ENCODE data around the gene BBOX1.

BBOX1 gene

GRCh38 chr11:27057091-27057780 is 16.6 kb downstream of the BBOX1 start:
- no peaks in the 10 kb centered on the region for H3K79me2 ChIP-seq (ENCODE audit: insufficient read depth, low read length)
- no peak for TF ChIP-seq EZH2 (IDR thresholded peaks at IDR 0.05; ENCODE audit: borderline replicate concordance, low read length)
- no peak for TF ChIP-seq CTCF (IDR thresholded peaks at IDR 0.05; ENCODE audit: low read length)

GRCh38 chr11:27058456-27058855 is 17.8 kb downstream of the BBOX1 start:
- no peak overlapping the region for H2AFZ ChIP-seq (ENCODE audit: low read length)
- H3K9ac ChIP-seq (ENCODE audit: low read length), result no peak overlapping the region
- no peaks in the 10 kb centered on the region for H4K20me1 ChIP-seq (ENCODE audit: insufficient read depth, low read length)
- H3K9me3 ChIP-seq (ENCODE audit: low read length), result no peaks in the 10 kb centered on the region
- no peaks in the 10 kb centered on the region for H3F3A ChIP-seq (ENCODE audit: insufficient read depth, low read length)
- H3K4me3 ChIP-seq (ENCODE audit: low read depth, low read length, poor library complexity, severe bottlenecking), result no peak overlapping the region
- H3K27me3 ChIP-seq (ENCODE audit: insufficient read depth, low read length), result no peaks in the 10 kb centered on the region
- no peaks in the 10 kb centered on the region for H3K9me2 ChIP-seq (ENCODE audit: low read depth, low read length)
- no peak overlapping the region for H3K4me2 ChIP-seq (ENCODE audit: low read length)
- peaks cover 65% of the 10 kb centered on the region for H3K36me3 ChIP-seq (ENCODE audit: insufficient read depth, low read length)
- TF ChIP-seq EZH2 (IDR thresholded peaks at IDR 0.05; ENCODE audit: borderline replicate concordance, low read length), result no peak
- H3K27ac ChIP-seq (ENCODE audit: low read depth, low read length, poor library complexity, severe bottlenecking), result peak overlapping the region; percentile 69
- H3K4me1 ChIP-seq (ENCODE audit: insufficient read depth, low read length, severe bottlenecking), result peaks cover 76% of the 10 kb centered on the region
- no peaks in the 10 kb centered on the region for H3K79me2 ChIP-seq (ENCODE audit: insufficient read depth, low read length)

More at GRCh38 chr11:27057091-27057780, 16.6 kb downstream of the BBOX1 start:
- no peaks in the 10 kb centered on the region for H3F3A ChIP-seq (ENCODE audit: insufficient read depth, low read length)
- H3K9me2 ChIP-seq (ENCODE audit: low read depth, low read length), result no peaks in the 10 kb centered on the region
- no peaks in the 10 kb centered on the region for H3K27me3 ChIP-seq (ENCODE audit: insufficient read depth, low read length)
- peak overlapping the region; percentile 4; the same call in 1 of the 2 replicates for H3K4me2 ChIP-seq (ENCODE audit: low read length)
- H2AFZ ChIP-seq (ENCODE audit: low read length), result no peak overlapping the region
- H3K4me1 ChIP-seq (ENCODE audit: insufficient read depth, low read length, severe bottlenecking), result peaks cover 76% of the 10 kb centered on the region
- no peaks in the 10 kb centered on the region for H3K9me3 ChIP-seq (ENCODE audit: low read length)
- peaks cover 65% of the 10 kb centered on the region for H3K36me3 ChIP-seq (ENCODE audit: insufficient read depth, low read length)
- peak overlapping the region; percentile 23 for H3K4me3 ChIP-seq (ENCODE audit: low read depth, low read length, poor library complexity, severe bottlenecking)
- H3K9ac ChIP-seq (ENCODE audit: low read length), result peak overlapping the region; percentile 28; the same call in 1 of the 2 replicates
- no peaks in the 10 kb centered on the region for H4K20me1 ChIP-seq (ENCODE audit: insufficient read depth, low read length)
- peak overlapping the region; percentile 69 for H3K27ac ChIP-seq (ENCODE audit: low read depth, low read length, poor library complexity, severe bottlenecking)

- Histone ChIP-seq H3K4me1 (ENCODE audit: insufficient read depth, low read length, severe bottlenecking) (peaks cover 76% of the 10 kb centered on the region), H3K27me3 (ENCODE audit: insufficient read depth, low read length) (no peaks in the 10 kb centered on the region), H3K4me3 (ENCODE audit: low read depth, low read length, poor library complexity, severe bottlenecking) (no peak overlapping the region), H3K4me2 (ENCODE audit: low read length) (no peak overlapping the region), H3K36me3 (ENCODE audit: insufficient read depth, low read length) (peaks cover 65% of the 10 kb centered on the region), H4K20me1 (ENCODE audit: insufficient read depth, low read length) (no peaks in the 10 kb centered on the region), H2AFZ (ENCODE audit: low read length) (no peak overlapping the region), H3K9me2 (ENCODE audit: low read depth, low read length) (no peaks in the 10 kb centered on the region), H3K9me3 (ENCODE audit: low read length) (no peaks in the 10 kb centered on the region), H3K27ac (ENCODE audit: low read depth, low read length, poor library complexity, severe bottlenecking) (peak overlapping the region; percentile 86), H3K79me2 (ENCODE audit: insufficient read depth, low read length) (no peaks in the 10 kb centered on the region), H3F3A (ENCODE audit: insufficient read depth, low read length) (no peaks in the 10 kb centered on the region), H3K9ac (ENCODE audit: low read length) (no peak overlapping the region)
- TF ChIP-seq EZH2 (IDR thresholded peaks at IDR 0.05; ENCODE audit: borderline replicate concordance, low read length) (no peak), CTCF (IDR thresholded peaks at IDR 0.05; ENCODE audit: low read length) (no peak)
Observed at GRCh38 chr11:27059431-27059830, 18.8 kb downstream of the BBOX1 start.

Measured in OCI-LY1 (cell line).